Ascending aorta (tissue), 2 donors: ENCODE data around the gene HLA-C. TPM values are rescaled to one million over a fixed set of nuclear protein-coding genes. Genes with fewer than 3 reads are reported as not detected.

Experiments used
- DNase-seq, 2 donors: peaks; one replicate each; pipeline ENCODE4 v3.0.0-alpha.2; 2019; ENCODE audit warnings: low spot score in 2 of 2
- H3K27ac ChIP-seq, 2 donors: fragments of 200-600 bp; sonication (generic); one replicate each; pipeline ENCODE4 v1.5.1; 2016 to 2017; ENCODE audit warnings: mild to moderate bottlenecking in 1 of 2
- H3K27me3 ChIP-seq: fragments of 200-600 bp; sonication (generic); one replicate; pipeline ENCODE4 v1.5.1; 2017
- H3K36me3 ChIP-seq, 2 donors: fragments of 200-600 bp; sonication (generic); one replicate each; pipeline ENCODE4 v1.5.1; 2016
- H3K4me1 ChIP-seq, 2 donors: fragments of 200-600 bp; sonication (generic); one replicate each; pipeline ENCODE4 v1.5.1; 2016 to 2017; ENCODE audit warnings: mild to moderate bottlenecking in 1 of 2
- H3K4me3 ChIP-seq, 2 donors: fragments of 200-600 bp; sonication (generic); one replicate each; pipeline ENCODE4 v1.5.1; 2016 to 2017; ENCODE audit warnings: mild to moderate bottlenecking in 1 of 2
- H3K9me3 ChIP-seq, 2 donors: fragments of 200-600 bp; sonication (generic); one replicate each; pipeline ENCODE4 v1.5.1; 2016
- CTCF ChIP-seq, 3 experiments: fragments of 200-600 bp in 2 of 3; fragments of 450-650 bp in 1 of 3; sonication (generic) in 2 of 3; IDR thresholded peaks; one replicate each; pipeline ENCODE4 v1.5.1; 2016 to 2019; ENCODE audit warnings: antibody characterized with exemption in 3 of 3, mild to moderate bottlenecking in 1 of 3, moderate library complexity in 1 of 3
- intact Hi-C: fragments of 100-400 bp; cut with DNase I; formaldehyde crosslinking; loops from one replicate; pipeline ENCODE4 v1.15.1; 2023
- total RNA-seq: library from RNA; depleted of rRNA; stranded (reverse); fragments of >200 nt; gene quantifications from one replicate; pipeline ENCODE4 v1.1.0, GENCODE V29; 2016

HLA-C gene
- 921 TPM for total RNA-seq

GRCh38 chr6:31271641-31272357, at the start of gene HLA-C:
Gene HLA-C, minus strand, starts transcription at chr6:31272092. Its CDS starts 21 bp downstream, at chr6:31272071.
- peak; percentile 80 to 97 for DNase-seq
- H3K27ac ChIP-seq = peak within 1 kb of the TSS; percentile 83 to 99
- peaks cover 0 to 2% of the 10 kb centered on the region in 2 donors for H3K4me1 ChIP-seq
- TF ChIP-seq CTCF (IDR thresholded peaks at IDR 0.05) = no peak
- peaks cover 0 to 17% of the 10 kb centered on the region in 2 donors for H3K36me3 ChIP-seq
- peak within 1 kb of the TSS; percentile 68 to 71 for H3K4me3 ChIP-seq
- no peaks in the 10 kb centered on the region for H3K27me3 ChIP-seq
- intact Hi-C loops = loop anchor here (1.0 to 5.0 kb wide), 5 partner anchors 74 to 944 kb away; partner anchors contain the start of genes HLA-B, PSORS1C2, TCF19 and TRIM39
- no peaks in the 10 kb centered on the region for H3K9me3 ChIP-seq

- no peak for TF ChIP-seq CTCF (IDR thresholded peaks at IDR 0.05)
- no peak overlapping the region for H3K4me3 ChIP-seq
- H3K9me3 ChIP-seq = no peaks in the 10 kb centered on the region
- no peaks in the 10 kb centered on the region for H3K4me1 ChIP-seq
- H3K36me3 ChIP-seq = no peaks in the 10 kb centered on the region
- DNase-seq = no peak
- intact Hi-C loops = no loop called here
- H3K27ac ChIP-seq = no peak overlapping the region
- H3K27me3 ChIP-seq = no peaks in the 10 kb centered on the region
Observed at GRCh38 chr6:31321005-31321707, 49.3 kb upstream of the HLA-C start.

GRCh38 chr6:31317036-31317435, 45.1 kb upstream of the HLA-C start:
- H3K27ac ChIP-seq = no peak overlapping the region
- H3K4me3 ChIP-seq = no peak overlapping the region
- DNase-seq = no peak
- H3K36me3 ChIP-seq = no peaks in the 10 kb centered on the region
- no peak for TF ChIP-seq CTCF (IDR thresholded peaks at IDR 0.05)
- H3K9me3 ChIP-seq = no peaks in the 10 kb centered on the region
- no peaks in the 10 kb centered on the region for H3K27me3 ChIP-seq
- H3K4me1 ChIP-seq = no peaks in the 10 kb centered on the region
- intact Hi-C loops = no loop called here

- no peaks in the 10 kb centered on the region for H3K4me1 ChIP-seq
- no peaks in the 10 kb centered on the region for H3K27me3 ChIP-seq
- DNase-seq = no peak
- H3K9me3 ChIP-seq = no peaks in the 10 kb centered on the region
- TF ChIP-seq CTCF (IDR thresholded peaks at IDR 0.05) = no peak
- H3K27ac ChIP-seq = no peak overlapping the region
- intact Hi-C loops = no loop called here
- H3K36me3 ChIP-seq = no peaks in the 10 kb centered on the region
- H3K4me3 ChIP-seq = no peak overlapping the region
Observed at GRCh38 chr6:31309641-31310040, 37.7 kb upstream of the HLA-C start.

- intact Hi-C loops = no loop called here
- Histone ChIP-seq H3K4me3 (peak overlapping the region in 1 of 2 donors; percentile 45), H3K27ac (no peak overlapping the region), H3K27me3 (no peaks in the 10 kb centered on the region), H3K36me3 (no peaks in the 10 kb centered on the region), H3K9me3 (no peaks in the 10 kb centered on the region), H3K4me1 (no peaks in the 10 kb centered on the region)
- no peak for DNase-seq
- no peak for TF ChIP-seq CTCF (IDR thresholded peaks at IDR 0.05)
Observed at GRCh38 chr6:31308845-31309175, 36.9 kb upstream of the HLA-C start.
